ENCODE data around the gene SYTL3.

SYTL3 gene

GRCh38 chr6:158715330-158716311, 65.8 kb downstream of the SYTL3 start:
- Histone ChIP-seq H3K9me3 (ENCODE audit: control insufficient read depth, low read length) (no peaks in the 10 kb centered on the region), H3K4me1 (ENCODE audit: control insufficient read depth, insufficient read depth, low read length, poor library complexity, severe bottlenecking) (peaks cover 12% of the 10 kb centered on the region), H3K4me3 (ENCODE audit: extremely low read depth, insufficient read depth, low read length, poor library complexity, severe bottlenecking) (no peak overlapping the region), H3K27ac (ENCODE audit: low read depth, low read length, severe bottlenecking) (peak overlapping the region; percentile 6), H3K36me3 (ENCODE audit: control insufficient read depth, insufficient read depth, low read length) (no peaks in the 10 kb centered on the region)
- WGBS, 2 experiments (ENCODE audit: insufficient coverage in 2 of 2): 84 to 86% methylated on average over 7 to 11 of the region's 16 CpGs

DNA sequence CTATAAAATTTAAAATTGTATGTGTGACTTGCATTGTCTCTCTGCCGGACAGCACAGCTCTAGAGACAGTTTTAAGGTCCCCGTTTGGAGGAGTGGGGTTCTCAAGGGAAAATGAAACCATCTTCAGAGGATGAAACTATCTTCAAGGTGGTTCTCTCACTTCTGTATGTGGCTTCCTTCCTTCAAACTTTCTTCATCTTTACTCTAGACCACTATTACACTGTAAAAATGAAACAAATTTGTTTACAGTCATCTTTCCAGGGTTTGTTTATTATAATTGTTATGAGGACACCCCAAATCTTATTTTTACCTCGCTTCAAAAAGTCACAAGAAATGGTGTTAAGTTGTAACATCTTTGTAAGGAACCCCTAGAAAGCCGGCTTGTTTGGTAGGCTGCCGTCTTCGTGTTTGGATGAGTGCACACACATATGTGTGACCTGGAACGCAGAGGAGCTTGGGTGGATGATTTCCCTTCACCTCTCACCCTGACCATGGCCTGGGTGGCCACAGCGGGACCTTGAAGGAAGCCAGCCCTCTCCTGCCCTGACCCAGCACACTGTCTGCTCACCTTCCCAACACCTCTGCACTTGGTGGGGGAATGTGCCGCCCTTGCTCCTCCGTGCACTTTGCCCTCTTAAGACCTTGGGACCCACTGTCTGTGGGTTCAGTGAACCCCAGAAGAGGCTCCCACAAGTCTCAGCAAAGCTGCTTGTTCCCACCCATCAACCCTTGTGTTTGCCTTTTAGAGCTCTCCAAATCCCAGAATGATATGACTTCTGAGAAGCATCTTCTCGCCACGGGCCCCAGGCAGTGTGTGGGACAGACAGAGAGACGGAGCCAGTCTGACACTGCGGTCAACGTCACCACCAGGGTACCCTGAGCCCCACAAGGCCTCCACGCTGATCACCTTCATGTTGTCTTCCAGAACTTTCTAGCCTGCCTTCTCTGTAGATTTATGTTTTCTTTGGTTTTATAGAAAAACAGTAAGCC, 67.8 kb downstream of the SYTL3 start:
- WGBS, 2 experiments (ENCODE audit: insufficient coverage in 2 of 2): 95 to 97% methylated on average over 10 to 12 of the region's 16 CpGs

GRCh38 chr6:158718461-158719046, 68.7 kb downstream of the SYTL3 start:
- Histone ChIP-seq H3K27ac (ENCODE audit: low read depth, low read length, severe bottlenecking) (no peak overlapping the region), H3K36me3 (ENCODE audit: control insufficient read depth, insufficient read depth, low read length) (no peaks in the 10 kb centered on the region), H3K4me1 (ENCODE audit: control insufficient read depth, insufficient read depth, low read length, poor library complexity, severe bottlenecking) (peaks cover 18% of the 10 kb centered on the region), H3K9me3 (ENCODE audit: control insufficient read depth, low read length) (no peaks in the 10 kb centered on the region), H3K4me3 (ENCODE audit: extremely low read depth, insufficient read depth, low read length, poor library complexity, severe bottlenecking) (no peak overlapping the region)
- WGBS, 2 experiments (ENCODE audit: insufficient coverage in 2 of 2): 35 to 43% methylated on average over 9 to 11 of the region's 13 CpGs

More for the DNA sequence above, 67.8 kb downstream of the SYTL3 start:
- H3K27ac ChIP-seq (ENCODE audit: low read depth, low read length, severe bottlenecking): no peak overlapping the region
- peaks cover 18% of the 10 kb centered on the region for H3K4me1 ChIP-seq (ENCODE audit: control insufficient read depth, insufficient read depth, low read length, poor library complexity, severe bottlenecking)
- no peak overlapping the region for H3K4me3 ChIP-seq (ENCODE audit: extremely low read depth, insufficient read depth, low read length, poor library complexity, severe bottlenecking)
- H3K36me3 ChIP-seq (ENCODE audit: control insufficient read depth, insufficient read depth, low read length): no peaks in the 10 kb centered on the region
- H3K9me3 ChIP-seq (ENCODE audit: control insufficient read depth, low read length): no peaks in the 10 kb centered on the region

- Histone ChIP-seq H3K27ac (ENCODE audit: low read depth, low read length, severe bottlenecking) (no peak overlapping the region), H3K36me3 (ENCODE audit: control insufficient read depth, insufficient read depth, low read length) (no peaks in the 10 kb centered on the region), H3K4me1 (ENCODE audit: control insufficient read depth, insufficient read depth, low read length, poor library complexity, severe bottlenecking) (peaks cover 11% of the 10 kb centered on the region), H3K4me3 (ENCODE audit: extremely low read depth, insufficient read depth, low read length, poor library complexity, severe bottlenecking) (no peak overlapping the region), H3K9me3 (ENCODE audit: control insufficient read depth, low read length) (no peaks in the 10 kb centered on the region)
- 90 to 95% methylated on average over 3 to 4 of the region's 5 CpGs for WGBS, 2 experiments (ENCODE audit: insufficient coverage in 2 of 2)
These were observed 72.4 kb downstream of the SYTL3 start for GRCh38 chr6:158722176-158722729.

DNA sequence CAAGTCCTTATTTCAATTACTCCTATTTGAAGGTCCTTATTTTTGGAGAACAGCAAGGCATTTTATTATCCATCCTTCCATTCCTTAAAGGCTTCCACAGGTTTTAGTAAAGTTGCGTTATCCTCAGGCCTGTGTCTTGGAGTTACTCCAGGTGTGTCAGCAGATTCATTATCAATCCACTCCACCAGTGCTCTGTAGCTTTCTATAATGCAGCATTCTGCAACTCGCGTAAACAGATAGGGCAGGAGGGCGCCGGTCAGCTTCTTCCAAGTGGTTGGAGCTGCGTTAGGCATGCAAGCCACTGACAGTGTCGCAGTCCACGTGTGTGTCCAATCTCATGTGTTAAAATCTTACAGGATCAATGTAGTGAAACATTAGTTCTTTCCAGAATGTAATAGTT, 75.8 kb downstream of the SYTL3 start:
- 89 to 96% methylated on average over 8 of the region's 8 CpGs for WGBS, 2 experiments (ENCODE audit: insufficient coverage in 2 of 2)
- no peak overlapping the region for H3K4me3 ChIP-seq (ENCODE audit: extremely low read depth, insufficient read depth, low read length, poor library complexity, severe bottlenecking)
- no peak overlapping the region for H3K27ac ChIP-seq (ENCODE audit: low read depth, low read length, severe bottlenecking)
- H3K9me3 ChIP-seq (ENCODE audit: control insufficient read depth, low read length): no peaks in the 10 kb centered on the region
- H3K36me3 ChIP-seq (ENCODE audit: control insufficient read depth, insufficient read depth, low read length): no peaks in the 10 kb centered on the region
- peaks cover 5% of the 10 kb centered on the region for H3K4me1 ChIP-seq (ENCODE audit: control insufficient read depth, insufficient read depth, low read length, poor library complexity, severe bottlenecking)

GRCh38 chr6:158729906-158730540, 80.2 kb downstream of the SYTL3 start:
- H3K27ac ChIP-seq (ENCODE audit: low read depth, low read length, severe bottlenecking): no peak overlapping the region

DNA sequence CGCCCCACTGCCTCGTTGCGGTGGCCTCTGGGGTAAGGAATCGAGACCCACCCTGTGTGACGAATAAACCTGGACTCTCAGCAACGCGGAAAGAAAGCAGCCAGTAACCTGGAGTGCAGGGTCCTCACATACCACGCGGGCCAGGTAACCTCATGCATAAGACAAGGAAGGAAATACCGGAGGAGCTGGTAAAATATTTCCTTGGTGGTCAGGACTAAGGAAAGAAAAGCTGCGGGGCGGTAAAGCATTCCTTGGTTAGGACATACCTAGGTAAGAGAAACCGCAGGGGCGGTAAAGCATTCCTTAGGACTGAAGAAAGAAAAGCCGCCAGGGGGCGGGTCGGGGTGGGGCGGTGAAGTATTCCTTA, 80.7 kb downstream of the SYTL3 start:
- H3K4me1 ChIP-seq (ENCODE audit: control insufficient read depth, insufficient read depth, low read length, poor library complexity, severe bottlenecking): no peaks in the 10 kb centered on the region
- 88 to 90% methylated on average over 12 to 14 of the region's 18 CpGs for WGBS, 2 experiments (ENCODE audit: insufficient coverage in 2 of 2)
- no peaks in the 10 kb centered on the region for H3K36me3 ChIP-seq (ENCODE audit: control insufficient read depth, insufficient read depth, low read length)
- peaks cover 8% of the 10 kb centered on the region for H3K9me3 ChIP-seq (ENCODE audit: control insufficient read depth, low read length)
- no peak overlapping the region for H3K4me3 ChIP-seq (ENCODE audit: extremely low read depth, insufficient read depth, low read length, poor library complexity, severe bottlenecking)
- H3K27ac ChIP-seq (ENCODE audit: low read depth, low read length, severe bottlenecking): no peak overlapping the region

More at GRCh38 chr6:158729906-158730540, 80.2 kb downstream of the SYTL3 start:
- WGBS, 2 experiments (ENCODE audit: insufficient coverage in 2 of 2): 90 to 97% methylated on average over 5 of the region's 6 CpGs
- Histone ChIP-seq H3K4me3 (ENCODE audit: extremely low read depth, insufficient read depth, low read length, poor library complexity, severe bottlenecking) (no peak overlapping the region), H3K4me1 (ENCODE audit: control insufficient read depth, insufficient read depth, low read length, poor library complexity, severe bottlenecking) (no peaks in the 10 kb centered on the region), H3K36me3 (ENCODE audit: control insufficient read depth, insufficient read depth, low read length) (no peaks in the 10 kb centered on the region), H3K9me3 (ENCODE audit: control insufficient read depth, low read length) (peaks cover 8% of the 10 kb centered on the region)

- no peaks in the 10 kb centered on the region for H3K36me3 ChIP-seq (ENCODE audit: control insufficient read depth, insufficient read depth, low read length)
- 83 to 93% methylated on average over 2 to 3 of the region's 3 CpGs for WGBS, 2 experiments (ENCODE audit: insufficient coverage in 2 of 2)
- peaks cover 13% of the 10 kb centered on the region for H3K9me3 ChIP-seq (ENCODE audit: control insufficient read depth, low read length)
- no peak overlapping the region for H3K4me3 ChIP-seq (ENCODE audit: extremely low read depth, insufficient read depth, low read length, poor library complexity, severe bottlenecking)
- no peaks in the 10 kb centered on the region for H3K4me1 ChIP-seq (ENCODE audit: control insufficient read depth, insufficient read depth, low read length, poor library complexity, severe bottlenecking)
- H3K27ac ChIP-seq (ENCODE audit: low read depth, low read length, severe bottlenecking): no peak overlapping the region
These were observed 85.2 kb downstream of the SYTL3 start for GRCh38 chr6:158735009-158735408.

DNA sequence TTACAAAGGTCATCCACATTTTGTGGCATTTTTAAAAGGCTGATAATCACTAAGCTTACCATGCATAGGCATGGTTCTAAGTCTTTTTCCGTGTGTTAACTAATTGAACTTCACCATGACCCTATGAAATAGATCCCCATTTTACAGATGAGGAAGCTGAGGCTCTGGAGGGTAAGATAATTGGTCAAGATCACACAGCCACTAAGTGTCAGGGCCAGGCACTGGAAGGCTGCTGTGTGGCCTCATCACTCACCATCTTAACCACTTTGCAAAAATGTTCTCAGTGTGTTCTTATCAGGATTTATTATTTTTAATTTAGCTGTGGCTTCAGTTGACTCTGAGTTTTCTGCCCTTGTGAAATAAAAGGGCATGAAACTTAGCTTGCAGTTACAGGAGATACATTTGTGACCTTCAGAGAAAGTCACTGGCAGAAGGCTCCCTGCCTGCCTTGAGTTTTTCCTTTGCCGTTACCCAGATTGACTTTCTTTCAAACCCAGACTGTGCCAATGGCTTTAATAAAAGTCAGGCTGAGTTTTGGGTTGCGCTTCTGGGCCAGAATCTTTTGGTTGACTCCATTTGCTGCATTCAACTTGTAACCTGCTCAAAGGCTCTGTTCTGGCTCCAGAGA, 87.3 kb downstream of the SYTL3 start:
- 100% methylated on average over 1 to 2 of the region's 3 CpGs for WGBS, 2 experiments (ENCODE audit: insufficient coverage in 2 of 2)
- Histone ChIP-seq H3K36me3 (ENCODE audit: control insufficient read depth, insufficient read depth, low read length) (no peaks in the 10 kb centered on the region), H3K4me3 (ENCODE audit: extremely low read depth, insufficient read depth, low read length, poor library complexity, severe bottlenecking) (no peak overlapping the region), H3K27ac (ENCODE audit: low read depth, low read length, severe bottlenecking) (no peak overlapping the region), H3K4me1 (ENCODE audit: control insufficient read depth, insufficient read depth, low read length, poor library complexity, severe bottlenecking) (no peaks in the 10 kb centered on the region), H3K9me3 (ENCODE audit: control insufficient read depth, low read length) (peaks cover 15% of the 10 kb centered on the region)

Data from mesodermal cell (in vitro differentiated cells).